H4 (cell line): ENCODE data around the gene FOXJ1. TPM values are rescaled to one million over a fixed set of nuclear protein-coding genes. Genes with fewer than 3 reads are reported as not detected.

Experiments
- DNase-seq: peaks from one replicate; pipeline ENCODE4 v3.0.0-alpha.2; 2015; ENCODE audit warnings: low spot score
- total RNA-seq: library from RNA; depleted of rRNA; stranded (reverse); fragments of >200 nt; shearing (Covaris generic); gene quantifications from 2 replicates; pipeline ENCODE4 v1.2.3, GENCODE V29; 2014

FOXJ1 gene
- total RNA-seq, 1 experiment from 2014 or later = not detected

DNA sequence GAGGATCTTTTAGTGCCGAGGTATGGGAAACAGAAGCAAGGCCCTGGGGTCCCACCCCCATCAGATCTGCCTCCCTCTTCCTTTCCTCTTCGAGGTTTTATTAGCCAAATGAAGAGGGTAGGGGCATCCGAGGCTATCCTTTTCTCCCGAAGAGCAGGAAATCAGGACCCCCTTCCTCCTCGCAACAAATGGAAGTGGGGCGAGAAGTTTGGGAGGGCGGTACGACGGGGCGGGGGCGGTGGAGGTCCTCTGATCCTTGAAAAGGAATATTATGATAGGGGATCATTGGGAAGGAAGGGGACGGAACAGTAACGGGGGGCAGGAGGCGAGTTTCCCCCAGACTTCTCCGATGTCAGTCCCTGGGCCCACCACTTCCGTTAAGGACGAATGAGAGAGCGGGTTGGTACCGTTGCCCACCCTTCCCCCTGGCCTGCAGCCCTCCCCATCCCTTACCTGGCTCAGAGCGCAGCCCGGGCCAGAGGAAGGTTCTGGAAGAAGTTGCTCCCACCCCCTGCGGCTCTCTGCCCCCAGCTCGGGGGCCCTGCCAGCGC lies 309 bp downstream of the FOXJ1 start:
- no peak for DNase-seq

DNA sequence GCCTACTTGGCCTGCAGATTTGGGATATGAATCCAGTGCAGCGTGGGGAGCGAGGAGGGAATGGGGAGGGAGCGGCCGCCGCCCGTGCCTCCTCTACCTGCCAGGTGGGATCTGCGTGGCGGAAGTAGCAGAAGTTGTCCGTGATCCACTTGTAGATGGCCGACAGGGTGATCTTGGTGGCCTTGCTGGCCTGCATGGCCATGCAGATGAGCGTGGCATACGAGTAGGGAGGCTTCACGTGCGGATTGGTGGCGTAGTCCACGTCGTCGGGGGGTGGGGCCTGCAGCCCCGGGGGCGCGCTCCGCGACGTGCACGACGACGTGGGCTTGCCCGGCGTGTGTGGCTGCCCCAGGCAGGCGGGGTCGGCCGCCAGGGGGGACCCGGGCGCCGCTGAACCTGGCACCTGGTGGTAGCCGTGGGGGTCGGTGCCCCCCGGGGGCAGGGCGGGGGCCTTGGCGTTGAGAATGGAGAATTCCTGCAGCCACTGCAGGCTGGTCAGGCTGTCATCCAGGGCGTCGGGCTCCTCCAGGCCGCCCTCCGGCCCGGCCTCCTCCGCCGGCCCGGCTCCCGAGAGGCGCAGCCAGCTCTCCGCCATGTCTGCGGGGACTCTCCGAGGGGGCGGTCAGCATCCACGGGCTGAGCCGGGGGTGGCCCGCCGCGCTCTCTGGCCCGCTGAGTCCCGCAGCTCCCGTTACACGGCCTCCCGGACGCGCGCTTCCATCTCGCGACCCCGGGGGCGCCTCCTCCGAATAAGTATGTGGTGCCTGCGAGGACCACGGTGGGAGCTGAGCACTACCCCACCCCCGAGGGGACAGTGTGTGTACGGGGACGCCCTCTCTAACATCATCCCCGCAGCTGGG lies 1.0 kb downstream of the FOXJ1 start:
- DNase-seq = no peak

- no peak for DNase-seq
Measured at GRCh38 chr17:76138896-76139752, 1.9 kb downstream of the FOXJ1 start.

- DNase-seq = no peak
Measured at GRCh38 chr17:76138234-76138895, 2.7 kb downstream of the FOXJ1 start.

DNA sequence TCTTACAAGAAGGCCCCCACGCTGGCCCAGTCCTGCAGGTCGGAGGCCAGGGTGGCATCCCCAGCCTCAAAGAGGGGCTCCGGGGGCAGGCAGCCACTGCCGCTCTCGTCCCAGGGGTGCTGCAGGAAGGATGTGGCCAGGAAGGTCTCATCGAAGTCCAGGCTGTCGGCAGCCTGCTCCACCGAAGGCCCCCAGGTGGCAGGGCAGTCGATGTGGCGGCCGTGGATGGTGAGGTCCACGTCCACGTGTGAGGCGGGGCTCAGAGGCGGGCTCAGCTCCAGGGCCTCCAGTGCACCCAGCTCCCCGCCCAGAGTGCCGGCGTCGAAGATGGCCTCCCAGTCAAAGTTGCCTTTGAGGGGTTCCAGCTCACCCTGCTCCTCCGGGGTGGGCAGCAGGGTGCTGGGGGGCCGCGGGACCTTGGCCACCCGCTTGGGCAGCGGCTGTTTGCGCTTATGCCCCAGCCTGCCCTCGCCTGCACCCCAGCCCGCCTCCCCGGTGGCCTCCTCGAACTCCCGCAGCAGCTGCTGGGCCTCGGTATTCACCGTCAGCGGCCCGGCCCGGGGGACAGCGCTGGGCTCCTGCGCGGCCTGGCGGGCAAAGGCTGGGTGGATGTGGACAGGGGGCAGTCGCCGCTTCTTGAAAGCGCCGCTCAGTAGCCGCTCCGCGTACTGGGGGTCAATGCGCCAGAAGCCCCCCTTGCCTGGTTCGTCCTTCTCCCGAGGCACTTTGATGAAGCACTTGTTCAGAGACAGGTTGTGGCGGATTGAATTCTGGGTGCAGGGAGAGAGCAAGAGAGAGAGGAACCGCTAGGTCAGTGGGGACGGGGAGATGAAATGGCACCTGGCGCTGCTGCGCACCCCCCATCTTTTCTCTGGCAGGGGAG lies 3.5 kb downstream of the FOXJ1 start:
- no peak for DNase-seq

GRCh38 chr17:76137001-76137350 lies 4.1 kb downstream of the FOXJ1 start:
- DNase-seq = no peak

GRCh38 chr17:76136276-76137000 lies 4.6 kb downstream of the FOXJ1 start:
- no peak for DNase-seq

- DNase-seq = no peak
Measured at GRCh38 chr17:76135810-76136188, 5.2 kb downstream of the FOXJ1 start.

DNA sequence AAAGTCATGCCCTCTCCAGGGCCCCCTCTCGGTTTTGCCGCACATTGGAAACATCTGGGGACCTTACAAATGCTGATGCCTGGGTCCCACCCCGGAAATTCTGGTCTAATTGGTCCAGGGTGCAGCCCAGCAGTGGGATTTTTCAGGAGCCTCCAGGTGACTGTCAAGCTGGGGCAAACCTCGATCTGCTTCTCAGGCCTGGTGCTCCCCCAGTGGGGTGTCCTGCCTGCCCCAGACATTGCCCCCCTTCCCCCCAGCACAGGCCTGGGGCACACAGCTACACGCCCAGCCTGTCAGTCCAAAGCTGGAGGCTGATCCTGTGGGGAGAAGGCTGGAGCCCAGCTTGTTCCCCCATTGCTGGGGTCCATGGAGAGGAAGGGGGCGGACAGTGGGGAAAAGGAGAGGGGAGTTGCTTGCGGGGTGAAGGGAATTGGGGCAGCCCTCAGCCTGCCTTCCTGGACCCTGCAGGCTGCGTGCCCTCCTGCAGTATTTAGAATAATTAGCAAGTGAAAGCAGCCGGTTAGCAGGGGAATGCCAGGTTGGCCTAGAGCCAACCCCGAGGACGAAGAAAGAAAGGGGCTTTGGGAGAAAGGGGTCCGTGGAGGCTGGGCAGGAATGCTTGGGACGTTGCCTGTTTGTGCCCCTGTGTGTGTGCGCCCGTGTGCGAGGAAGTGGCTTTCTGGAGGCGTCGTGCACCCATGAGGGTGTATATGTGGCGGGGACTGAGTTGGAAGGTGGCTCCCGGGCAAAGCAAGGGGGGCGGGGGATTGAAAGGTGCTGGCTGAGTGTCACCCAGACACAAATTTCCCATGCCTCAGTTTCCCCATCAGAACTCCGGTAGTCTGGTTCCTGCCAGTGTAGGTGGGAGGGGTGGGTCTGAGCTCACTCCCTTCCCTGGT lies 5.9 kb downstream of the FOXJ1 start:
- DNase-seq = no peak

DNA sequence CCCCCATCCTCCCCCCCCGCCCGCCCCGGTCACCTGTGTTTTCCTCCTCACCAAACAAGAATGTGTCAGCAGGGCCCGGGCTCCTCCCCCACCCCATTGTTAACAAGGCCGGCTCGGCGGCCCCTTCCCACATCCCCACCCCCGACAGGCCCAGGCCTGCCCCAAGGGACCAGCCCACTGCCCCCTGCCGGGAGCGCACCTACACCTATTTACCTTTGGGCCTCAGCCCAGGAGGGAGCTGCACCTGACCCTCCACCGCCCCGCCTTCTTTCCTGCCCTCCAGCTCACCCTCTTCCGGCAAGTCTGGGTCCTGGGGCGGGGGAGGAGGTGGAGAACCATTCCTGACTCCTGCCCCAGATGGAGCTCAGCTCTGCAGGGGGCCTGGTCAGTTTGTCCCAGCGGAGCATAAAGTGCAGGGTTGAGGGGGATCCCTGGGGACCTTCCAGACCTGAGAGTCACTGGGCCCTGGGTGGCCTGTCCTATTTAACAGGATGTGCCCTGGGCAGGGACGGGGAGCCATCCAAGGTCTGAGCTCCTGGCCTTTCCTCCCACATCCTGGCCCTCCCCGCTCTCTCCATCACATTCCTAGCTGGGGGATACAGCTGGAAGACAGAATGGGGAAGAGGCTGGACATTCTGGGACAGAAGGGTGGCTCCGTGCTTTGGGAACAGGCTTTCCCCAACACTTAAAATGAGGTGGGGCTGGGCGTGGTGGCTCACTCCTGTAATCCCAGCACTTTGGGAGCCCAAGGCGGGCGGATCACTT lies 8.3 kb downstream of the FOXJ1 start:
- no peak for DNase-seq

- DNase-seq = no peak
Measured at GRCh38 chr17:76131692-76132573, 9.1 kb downstream of the FOXJ1 start.

DNA sequence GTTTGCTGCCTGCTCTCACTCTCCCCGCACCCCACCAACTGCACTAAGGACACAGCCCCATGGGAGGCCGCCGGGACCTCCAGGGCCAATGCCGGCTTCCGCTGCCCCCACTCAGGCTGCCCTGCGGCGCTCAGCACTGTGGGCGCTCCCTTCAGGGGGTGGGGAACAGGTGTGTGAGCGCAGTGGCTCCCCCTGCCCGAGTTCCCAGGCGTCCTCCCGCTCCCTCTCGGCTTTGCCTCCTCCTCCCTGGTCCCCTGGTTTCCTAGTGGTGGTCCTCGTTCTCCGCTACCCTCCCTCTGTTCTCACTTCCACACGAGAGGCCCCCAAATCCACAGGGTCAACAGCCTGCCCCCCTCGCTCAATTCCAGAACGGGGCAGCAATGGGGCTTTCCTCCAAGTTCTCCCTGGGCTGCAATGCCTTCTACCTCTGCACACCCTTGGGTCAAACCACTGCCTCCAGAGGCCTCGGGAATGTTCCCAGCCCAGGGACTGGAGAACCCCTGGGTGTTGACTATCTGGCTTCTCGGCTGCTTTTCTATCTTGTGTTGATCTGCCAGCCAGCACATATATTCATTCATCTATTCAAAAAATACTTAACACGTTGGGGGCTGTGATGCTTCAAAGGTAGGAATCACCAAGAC lies 9.9 kb downstream of the FOXJ1 start:
- no peak for DNase-seq

DNA sequence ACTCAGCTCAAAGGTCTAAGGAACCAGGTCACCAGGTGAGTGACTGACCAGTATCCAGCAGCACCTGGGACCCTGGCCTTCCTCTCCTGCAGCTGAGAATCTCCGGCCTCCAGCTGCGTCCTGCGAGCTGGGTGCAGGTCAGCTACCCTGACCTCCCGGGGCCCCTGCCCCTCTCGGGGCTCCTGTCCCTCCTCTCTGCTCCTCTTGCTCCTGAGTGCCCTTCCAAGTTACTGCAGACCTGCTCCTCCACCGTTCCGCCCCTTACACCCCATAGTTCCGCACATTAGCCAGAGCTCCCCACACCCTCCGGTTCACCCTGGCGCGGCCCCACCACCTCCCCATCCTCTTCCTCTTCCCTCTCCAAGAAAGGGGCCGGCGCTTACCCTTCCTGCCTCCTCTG lies 10.6 kb downstream of the FOXJ1 start:
- no peak for DNase-seq

- no peak for DNase-seq
Measured at GRCh38 chr17:76125922-76126321, 15.1 kb downstream of the FOXJ1 start.

DNA sequence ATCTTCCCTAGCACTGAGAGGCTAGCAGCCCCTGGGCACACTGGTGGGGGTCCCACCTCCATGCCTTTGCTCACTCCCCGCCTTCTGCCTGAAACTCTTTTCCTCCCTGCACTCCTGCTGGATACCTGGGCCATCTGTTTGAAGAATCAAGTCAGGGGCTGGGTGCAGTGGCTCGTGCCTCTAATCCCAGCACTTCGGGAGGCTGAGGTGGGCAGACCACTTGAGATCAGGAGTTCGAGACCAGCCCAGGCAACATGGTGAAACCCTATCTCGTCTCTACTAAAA lies 15.7 kb downstream of the FOXJ1 start:
- no peak for DNase-seq

DNA sequence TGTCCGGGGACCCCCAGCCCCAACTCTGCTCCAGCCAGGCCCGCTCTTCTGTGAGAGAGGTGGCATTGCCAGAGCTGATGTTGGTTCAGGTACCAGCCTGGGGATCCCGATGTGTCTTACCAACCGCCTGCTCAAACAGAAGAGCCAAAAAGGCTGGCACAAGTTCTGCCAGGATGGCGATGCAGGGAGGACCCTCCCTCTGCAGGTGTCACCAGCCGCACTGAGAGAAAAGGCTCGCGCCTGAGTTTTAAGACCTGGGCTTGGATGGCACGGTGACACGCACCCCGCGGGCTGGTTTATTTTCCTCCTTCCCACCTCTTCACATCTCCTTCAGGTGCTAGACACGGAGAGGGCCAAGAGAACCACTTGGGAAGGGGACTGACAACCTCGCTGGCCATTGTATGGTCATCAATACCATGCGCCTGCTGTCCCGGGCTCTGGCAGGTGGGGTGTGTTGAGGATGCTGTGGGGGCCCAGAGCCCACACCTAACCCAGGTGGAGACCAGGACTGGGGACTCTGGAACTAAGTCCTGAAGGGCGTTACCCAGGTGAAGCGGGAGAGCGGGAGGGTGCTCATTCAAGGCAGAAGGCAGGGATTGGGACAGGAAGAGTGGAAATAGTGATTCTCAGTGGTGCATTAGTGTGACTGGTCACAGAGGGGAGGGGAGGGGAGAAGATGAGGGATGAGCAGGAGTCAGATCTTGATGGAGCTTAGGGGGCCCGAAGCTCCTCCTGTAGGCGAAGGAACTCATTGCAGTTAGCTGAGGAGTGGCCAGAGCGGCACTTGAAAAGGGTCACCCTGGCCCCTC lies 16.3 kb downstream of the FOXJ1 start:
- DNase-seq = no peak
